ENCODE measurements around the gene ACAP3. TPM values are rescaled to one million over a fixed set of nuclear protein-coding genes. Genes with fewer than 3 reads are reported as not detected.
A peak's percentile ranks its signal among the peaks of the same experiment; 100 is the strongest.

Gene ACAP3
- total RNA-seq, 3 donors from 2014 or later, result 42.1 to 76.9 (median 44.8) TPM

GRCh38 chr1:1245178-1245816, 62.4 kb downstream of the ACAP3 start:
- no peak for TF ChIP-seq CTCF (IDR thresholded peaks at IDR 0.05)
- intact Hi-C loops (cut with DNase I, micrococcal nuclease), result no loop called here
- DNase-seq, result no peak
- Histone ChIP-seq H3K9me3 (no peaks in the 10 kb centered on the region), H3K36me3 (ENCODE audit: low read depth) (no peaks in the 10 kb centered on the region), H3K4me1 (ENCODE audit: low read depth) (peaks cover 6% of the 10 kb centered on the region), H3K4me3 (no peak overlapping the region)
- ATAC-seq, result no peak

GRCh38 chr1:1244192-1244811, 63.4 kb downstream of the ACAP3 start:
- Histone ChIP-seq H3K4me3 (no peak overlapping the region), H3K36me3 (ENCODE audit: low read depth) (no peaks in the 10 kb centered on the region), H3K9me3 (no peaks in the 10 kb centered on the region), H3K4me1 (ENCODE audit: low read depth) (peaks cover 6% of the 10 kb centered on the region)
- no peak for TF ChIP-seq CTCF (IDR thresholded peaks at IDR 0.05)
- DNase-seq (peak; percentile 78 to 81 (median 81)), ATAC-seq (peak; percentile 90)
- intact Hi-C loops (cut with DNase I, micrococcal nuclease), result no loop called here

GRCh38 chr1:1243807-1244191, 63.9 kb downstream of the ACAP3 start:
- TF ChIP-seq CTCF (IDR thresholded peaks at IDR 0.05), result no peak
- peak; percentile 16 for ATAC-seq
- no peaks in the 10 kb centered on the region for H3K36me3 ChIP-seq (ENCODE audit: low read depth)
- no peak for DNase-seq
- intact Hi-C loops (cut with DNase I, micrococcal nuclease), result no loop called here
- peaks cover 6% of the 10 kb centered on the region for H3K4me1 ChIP-seq (ENCODE audit: low read depth)
- no peaks in the 10 kb centered on the region for H3K9me3 ChIP-seq
- no peak overlapping the region for H3K4me3 ChIP-seq

GRCh38 chr1:1243266-1243660, 64.5 kb downstream of the ACAP3 start:
- Histone ChIP-seq H3K36me3 (ENCODE audit: low read depth) (no peaks in the 10 kb centered on the region), H3K4me3 (no peak overlapping the region), H3K4me1 (ENCODE audit: low read depth) (peaks cover 10% of the 10 kb centered on the region), H3K9me3 (no peaks in the 10 kb centered on the region)
- DNase-seq (no peak), ATAC-seq (no peak)
- TF ChIP-seq CTCF (IDR thresholded peaks at IDR 0.05), result no peak
- intact Hi-C loops (cut with DNase I, micrococcal nuclease), result no loop called here

GRCh38 chr1:1242461-1243265, 65.1 kb downstream of the ACAP3 start:
- intact Hi-C loops (cut with DNase I, micrococcal nuclease), result no loop called here

More at GRCh38 chr1:1242461-1243265, 65.1 kb downstream of the ACAP3 start:
- Histone ChIP-seq H3K9me3 (no peaks in the 10 kb centered on the region), H3K36me3 (ENCODE audit: low read depth) (no peaks in the 10 kb centered on the region), H3K4me1 (ENCODE audit: low read depth) (peaks cover 16% of the 10 kb centered on the region), H3K4me3 (no peak overlapping the region)
- DNase-seq (no peak), ATAC-seq (no peak)
- TF ChIP-seq CTCF (IDR thresholded peaks at IDR 0.05), result no peak

Small RNAs within 50 kb of the gene (microRNA-seq; reads per million reads assigned to microRNA genes)
- gene MIR6726 (1.2 reads per million), gene MIR6727 (not detected), gene MIR6808 (not detected)

Other genes starting within 250 kb of the ACAP3 start
- gene RNF223, start 233.6 kb downstream of the ACAP3 start, total RNA-seq, result 1 to 10 TPM; 1.3 to 7.5 (median 2.1) TPM
- gene C1orf159, start 191.8 kb downstream of the ACAP3 start, total RNA-seq, result 10 to 100 TPM; 18.4 to 25.3 (median 24.0) TPM
- 1 to 10 TPM in 2 of 3 donors, under 1 TPM in 1; 0.32 to 4.4 (median 1.8) TPM for gene TTLL10, start 134.1 kb downstream of the ACAP3 start, total RNA-seq
- gene TNFRSF18, start 101.3 kb downstream of the ACAP3 start, total RNA-seq, result 1 to 10 TPM; 1.6 to 2.2 (median 2.2) TPM
- 1 to 10 TPM in 1 of 3 donors, under 1 TPM in 2; 0.69 to 1.2 (median 0.80) TPM for gene TNFRSF4, start 93.8 kb downstream of the ACAP3 start, total RNA-seq
- 100 to 1,000 TPM; 169 to 257 (median 226) TPM for gene SDF4, start 75.9 kb downstream of the ACAP3 start, total RNA-seq
- gene B3GALT6, start 75.7 kb downstream of the ACAP3 start, total RNA-seq, result 10 to 100 TPM in 1 of 3 donors, 1 to 10 TPM in 2; 7.3 to 12.5 (median 9.0) TPM
- 10 to 100 TPM; 21.5 to 54.0 (median 36.5) TPM for gene C1QTNF12, start 61.2 kb downstream of the ACAP3 start, total RNA-seq
- gene UBE2J2, start 34.1 kb downstream of the ACAP3 start, total RNA-seq, result 10 to 100 TPM; 49.8 to 65.8 (median 61.1) TPM
- 1 to 10 TPM; 3.5 to 5.4 (median 4.5) TPM for gene SCNN1D, start 27.5 kb downstream of the ACAP3 start, total RNA-seq
- gene PUSL1, start 667 bp upstream of the ACAP3 start, total RNA-seq, result 10 to 100 TPM; 12.4 to 15.9 (median 15.4) TPM
- 100 to 1,000 TPM in 1 of 3 donors, 10 to 100 TPM in 2; 89.9 to 127 (median 95.5) TPM for gene INTS11, start 16.7 kb upstream of the ACAP3 start, total RNA-seq
- 10 to 100 TPM; 41.2 to 77.9 (median 55.5) TPM for gene CPTP, start 16.9 kb upstream of the ACAP3 start, total RNA-seq
- 1 to 10 TPM in 1 of 3 donors, under 1 TPM in 2; 0.57 to 1.1 (median 0.96) TPM for gene TAS1R3, start 23.4 kb upstream of the ACAP3 start, total RNA-seq
- 10 to 100 TPM; 51.7 to 95.3 (median 73.1) TPM for gene DVL1, start 41.5 kb upstream of the ACAP3 start, total RNA-seq
- 10 to 100 TPM in 2 of 3 donors, 1 to 10 TPM in 1; 6.8 to 62.1 (median 20.8) TPM for gene MXRA8, start 50.6 kb upstream of the ACAP3 start, total RNA-seq
- gene AURKAIP1, start 67.3 kb upstream of the ACAP3 start, total RNA-seq, result 100 to 1,000 TPM; 150 to 180 (median 177) TPM
- gene CCNL2, start 91.4 kb upstream of the ACAP3 start, total RNA-seq, result 100 to 1,000 TPM; 123 to 172 (median 151) TPM
- 100 to 1,000 TPM in 2 of 3 donors, 10 to 100 TPM in 1; 75.7 to 106 (median 105) TPM for gene MRPL20, start 99.4 kb upstream of the ACAP3 start, total RNA-seq
- 10 to 100 TPM in 1 of 3 donors, 1 to 10 TPM in 1, under 1 TPM in 1; 0.81 to 11.3 (median 1.9) TPM for gene ANKRD65, start 113.3 kb upstream of the ACAP3 start, total RNA-seq
- gene VWA1, start 127.8 kb upstream of the ACAP3 start, total RNA-seq, result 10 to 100 TPM; 38.5 to 89.4 (median 74.3) TPM
- gene ATAD3C, start 141.8 kb upstream of the ACAP3 start, total RNA-seq, result 1 to 10 TPM in 1 of 3 donors, under 1 TPM in 2; 0.35 to 1.4 (median 0.55) TPM
- 10 to 100 TPM; 22.8 to 30.9 (median 25.4) TPM for gene ATAD3B, start 163.8 kb upstream of the ACAP3 start, total RNA-seq
- 10 to 100 TPM; 18.8 to 35.1 (median 20.8) TPM for gene ATAD3A, start 204.2 kb upstream of the ACAP3 start, total RNA-seq
- gene TMEM240, start 232.7 kb upstream of the ACAP3 start, total RNA-seq, result 10 to 100 TPM in 1 of 3 donors, 1 to 10 TPM in 1, not detected in 1; 1.5 to 12.2 TPM

Data from mucosa of descending colon (tissue), 3 donors.